ENCODE results near the gene RASSF7.

Gene RASSF7

DNA sequence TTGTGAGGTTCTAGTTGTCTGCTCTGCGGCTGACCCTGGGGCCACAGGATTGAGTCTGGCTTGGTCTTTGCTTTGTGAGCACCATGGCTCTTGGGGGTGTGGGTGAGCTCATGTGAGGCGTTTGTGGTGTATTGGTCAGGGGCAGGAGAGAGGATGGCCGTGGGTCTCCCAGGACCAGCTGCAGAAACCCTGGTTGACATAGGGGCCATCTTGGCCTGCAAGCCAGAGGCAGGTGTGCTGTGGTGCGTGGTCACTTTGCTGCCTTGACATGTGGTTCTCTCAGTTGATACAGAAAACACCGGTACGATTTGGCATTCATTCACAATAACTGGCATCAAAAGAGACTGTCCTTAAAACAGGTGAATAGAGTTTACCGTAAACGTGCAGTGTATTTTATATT, 26.8 kb downstream of the RASSF7 start:
- no peak for DNase-seq

DNA sequence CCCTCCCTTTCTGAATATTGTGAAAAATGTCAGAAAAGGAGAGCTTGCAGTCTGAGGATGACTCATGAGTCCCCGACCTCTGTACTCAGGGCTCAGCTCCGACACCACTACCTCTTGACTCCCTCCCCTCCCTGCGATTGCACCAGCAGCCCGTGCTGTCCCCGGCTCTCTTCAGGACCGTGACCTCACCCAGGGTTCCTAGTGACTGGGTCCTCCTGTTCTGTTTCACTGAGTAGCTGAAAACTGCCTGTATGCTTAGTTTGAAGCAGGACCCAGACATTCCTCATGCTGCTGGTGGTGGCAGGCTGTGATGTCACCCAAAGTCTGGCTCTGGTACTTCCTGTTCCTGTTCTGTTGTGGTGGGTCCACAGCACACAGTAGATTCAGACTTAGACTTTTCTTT, 27.2 kb downstream of the RASSF7 start:
- DNase-seq: no peak

DNA sequence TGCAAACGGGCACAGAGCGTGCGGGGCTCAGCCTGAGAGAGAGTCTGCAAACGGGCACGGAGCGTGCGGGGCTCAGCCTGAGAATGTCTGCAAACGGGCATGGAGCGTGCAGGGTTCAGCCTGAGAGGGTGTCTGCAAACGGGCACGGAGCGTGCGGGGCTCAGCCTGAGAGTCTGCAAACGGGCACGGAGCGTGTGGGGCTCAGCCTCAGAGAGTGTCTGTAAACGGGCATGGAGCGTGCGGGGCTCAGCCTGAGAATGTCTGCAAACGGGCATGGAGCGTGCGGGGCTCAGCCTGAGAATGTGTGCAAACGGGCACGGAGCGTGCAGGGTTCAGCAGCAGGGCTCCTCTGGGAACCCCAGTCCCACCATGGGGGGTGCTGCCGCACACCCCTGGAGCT, 29.0 kb downstream of the RASSF7 start:
- DNase-seq: no peak

DNA sequence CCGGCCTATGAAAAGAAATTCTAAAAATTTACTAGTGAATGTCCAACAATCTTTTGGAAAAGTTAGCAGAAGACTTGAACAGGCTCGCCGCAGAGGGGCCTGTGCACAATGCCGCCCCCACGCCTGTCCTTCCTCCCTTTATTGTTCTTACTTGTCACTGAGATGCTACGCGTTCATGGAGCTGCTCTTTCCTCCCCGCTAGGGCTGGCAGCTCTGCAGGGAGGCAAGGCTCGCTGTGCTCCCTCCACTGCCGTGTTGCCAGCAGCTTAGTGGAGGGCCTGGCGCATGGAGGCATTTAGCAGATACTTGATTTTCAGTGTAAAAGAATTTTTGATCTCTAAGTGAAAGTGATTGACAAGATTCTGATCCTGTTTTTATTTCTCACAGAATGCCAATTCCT, 30.2 kb downstream of the RASSF7 start:
- no peak for DNase-seq

DNA sequence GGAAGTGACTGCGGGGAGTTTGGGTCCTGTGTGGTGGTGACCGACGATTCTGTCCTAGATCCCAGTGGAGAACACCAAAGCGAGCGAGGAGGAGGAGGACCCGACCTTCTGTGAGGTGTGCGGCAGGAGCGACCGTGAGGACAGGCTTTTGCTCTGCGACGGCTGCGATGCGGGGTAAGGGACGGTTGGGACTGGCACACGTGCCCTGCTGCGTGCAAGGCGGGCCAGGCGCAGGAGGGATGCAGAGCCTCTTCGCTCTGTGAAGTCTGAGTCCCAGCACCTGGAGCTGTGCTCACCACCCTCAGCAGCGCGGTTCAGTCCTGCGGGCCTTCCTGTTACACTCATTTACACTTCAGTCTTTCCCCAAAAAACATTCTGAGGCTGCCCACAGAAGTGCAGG, 31.7 kb downstream of the RASSF7 start:
- DNase-seq: no peak

DNA sequence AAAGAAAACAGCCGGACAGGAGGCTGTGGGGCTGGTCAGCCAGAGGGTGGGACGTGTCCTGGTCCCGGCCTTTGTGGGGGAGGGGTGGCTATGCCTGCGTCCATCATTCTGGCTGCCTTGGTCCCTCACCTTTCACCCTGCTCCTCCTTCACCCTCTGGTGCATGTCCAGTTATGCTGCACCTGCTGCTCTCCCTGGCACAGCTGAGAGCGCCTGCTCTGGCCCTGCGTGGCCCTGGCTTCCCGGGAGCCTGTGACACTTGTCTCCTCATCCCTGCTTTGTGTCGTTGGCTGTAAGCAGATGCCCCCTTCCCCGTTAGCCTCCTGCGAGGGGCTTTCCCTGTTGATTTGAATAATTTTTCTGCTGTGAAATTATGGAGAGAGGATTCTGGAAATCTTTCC, 32.1 kb downstream of the RASSF7 start:
- no peak for DNase-seq

DNA sequence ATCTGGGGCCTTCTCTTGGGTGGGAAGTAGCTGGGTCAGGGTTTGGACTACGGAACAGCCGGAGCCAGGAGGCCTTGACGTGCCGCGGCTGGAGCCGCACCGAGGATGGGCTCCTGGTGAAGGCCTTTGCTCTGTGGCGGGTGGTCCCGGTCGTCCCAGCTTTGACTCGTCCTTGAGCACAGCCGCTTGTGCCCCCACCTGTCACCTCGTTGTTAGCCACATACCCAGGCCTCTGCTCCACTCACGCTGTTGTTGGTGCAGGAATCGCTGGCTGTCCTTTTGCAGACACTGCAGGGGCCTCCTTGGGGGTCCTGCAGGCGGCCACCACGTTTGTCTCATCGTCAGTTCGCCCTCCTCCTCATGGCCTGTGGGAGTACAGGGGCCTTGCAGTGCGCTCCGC, 32.6 kb downstream of the RASSF7 start:
- DNase-seq: no peak

DNA sequence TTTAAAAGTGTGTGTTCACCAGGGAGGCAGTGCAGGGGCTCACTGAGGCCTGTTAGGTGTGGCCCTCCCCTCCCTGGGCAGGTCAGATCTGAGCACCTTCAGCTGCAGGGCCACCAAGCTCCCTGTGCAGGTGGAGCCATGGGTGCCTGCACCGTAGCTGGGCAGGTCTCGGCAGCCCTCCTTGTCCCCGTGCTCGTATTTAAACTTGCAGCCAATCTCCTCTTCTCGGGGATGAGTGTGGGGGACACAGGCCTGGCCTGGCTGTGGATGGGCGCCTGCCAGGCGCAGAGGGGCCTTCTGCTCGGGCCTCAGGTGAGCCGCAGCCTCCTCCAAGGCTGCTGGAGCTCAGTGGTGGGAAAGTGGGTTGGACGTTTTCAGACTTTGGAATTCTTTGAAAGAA, 34.6 kb downstream of the RASSF7 start:
- no peak for DNase-seq

DNA sequence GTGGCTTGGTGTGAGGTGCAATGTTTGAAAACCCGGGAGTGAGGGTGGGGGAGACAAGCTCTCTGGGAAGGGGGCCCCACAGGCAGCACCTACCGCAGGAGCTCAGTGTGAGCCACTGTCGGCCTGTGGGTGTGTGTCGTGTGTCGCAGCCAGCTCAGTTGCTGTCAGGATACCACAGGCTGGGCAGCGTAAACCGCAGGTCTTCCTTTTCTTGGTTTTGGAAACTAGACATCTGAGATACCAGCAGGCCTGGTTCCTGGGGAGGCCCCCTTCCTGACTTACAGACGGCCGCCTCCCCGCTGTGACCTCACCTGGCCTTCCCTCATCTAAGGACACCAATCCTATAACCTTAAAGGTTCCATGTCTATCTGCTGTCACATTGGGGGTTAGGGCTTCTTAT, 35.6 kb downstream of the RASSF7 start:
- DNase-seq: no peak

DNA sequence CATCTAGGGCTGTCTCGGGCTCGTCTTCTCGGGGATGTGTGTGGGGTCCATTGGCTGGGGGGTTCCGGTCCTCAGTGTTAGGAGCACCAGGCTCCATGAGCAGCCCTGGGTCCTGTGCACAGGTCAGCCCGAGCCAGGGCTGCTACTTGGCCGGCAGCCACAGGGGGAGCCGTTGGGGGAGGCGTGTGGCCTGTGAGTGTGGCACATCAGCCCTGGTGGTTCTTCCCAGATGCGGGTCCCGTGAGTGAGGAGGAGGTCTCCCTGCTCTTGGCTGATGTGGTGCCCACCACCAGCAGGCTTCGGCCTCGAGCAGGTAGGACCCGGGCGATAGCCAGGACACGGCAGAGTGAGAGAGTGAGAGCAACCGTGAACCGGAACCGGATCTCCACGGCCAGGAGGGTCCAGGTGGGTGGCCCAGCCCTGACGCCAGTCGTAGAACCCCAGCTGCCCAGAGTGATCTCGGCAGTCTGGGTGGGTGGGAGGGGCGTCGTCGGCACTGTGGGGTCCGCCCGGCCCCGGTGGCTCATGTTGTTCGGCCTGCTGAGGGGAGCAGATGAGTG, 36.5 kb downstream of the RASSF7 start:
- DNase-seq: no peak

DNA sequence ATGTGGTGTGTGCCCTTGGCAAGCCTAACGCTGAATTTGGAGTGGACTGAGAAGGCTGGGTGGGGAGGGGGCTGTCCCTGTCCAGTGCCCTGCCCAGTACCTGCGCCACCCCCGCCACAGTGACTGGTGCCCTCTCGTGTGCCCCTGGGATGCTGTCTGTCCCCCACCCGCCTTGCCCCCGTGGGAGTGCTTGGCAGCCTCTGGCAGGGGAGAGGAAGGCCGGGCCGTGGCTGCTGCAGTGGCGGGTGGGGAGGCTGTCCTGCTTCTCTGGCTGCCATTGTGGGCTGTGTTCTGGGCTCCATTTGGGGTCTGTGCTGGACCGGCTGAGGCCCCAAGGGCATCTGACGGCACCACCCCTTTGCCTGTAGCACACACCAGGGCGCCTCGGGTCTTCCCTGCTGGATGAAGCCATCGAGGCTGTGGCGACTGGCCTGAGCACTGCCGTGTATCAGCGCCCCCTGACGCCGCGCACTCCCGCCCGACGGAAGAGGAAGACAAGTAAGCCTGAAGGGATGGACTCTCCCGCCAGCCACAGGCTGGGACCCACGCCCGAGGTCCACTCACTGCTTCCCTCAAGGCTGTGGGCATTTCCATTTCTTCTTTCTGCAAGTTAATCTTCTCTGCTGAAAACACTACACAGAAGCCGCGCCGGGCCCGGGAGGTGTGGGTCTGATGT, 37.4 kb downstream of the RASSF7 start:
- DNase-seq: no peak

DNA sequence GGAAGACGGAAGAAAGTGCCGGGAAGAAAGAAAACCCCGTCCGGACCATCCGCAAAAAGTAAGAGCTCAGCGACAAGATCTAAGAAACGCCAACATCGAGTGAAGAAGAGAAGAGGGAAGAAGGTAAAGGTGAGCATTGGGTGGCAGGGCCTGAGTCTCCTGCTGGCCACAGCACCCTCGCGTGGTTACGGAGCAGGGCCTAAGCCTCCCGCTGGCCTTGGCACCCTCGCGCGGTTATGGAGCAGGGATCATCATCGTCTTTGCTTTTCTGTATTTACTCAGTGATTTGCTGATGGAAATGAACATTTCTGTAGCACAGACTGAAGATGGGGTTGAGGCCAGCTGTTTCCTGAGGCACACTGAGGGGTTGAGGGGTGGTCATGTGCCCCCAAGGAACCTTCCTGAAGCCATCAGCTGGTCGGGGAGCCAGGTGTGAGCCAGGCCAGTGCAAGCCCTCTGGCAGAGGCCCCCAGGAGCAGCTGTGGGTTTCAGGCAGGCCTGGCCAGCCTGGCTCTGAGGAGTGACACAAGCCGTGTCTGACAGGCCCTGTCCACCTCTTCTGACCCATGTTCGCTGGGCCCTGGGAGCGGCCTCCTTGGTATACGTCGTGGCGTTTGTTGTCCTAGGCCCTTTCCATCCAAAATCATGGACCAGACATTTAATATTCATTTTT, 40.9 kb downstream of the RASSF7 start:
- no peak for DNase-seq

DNA sequence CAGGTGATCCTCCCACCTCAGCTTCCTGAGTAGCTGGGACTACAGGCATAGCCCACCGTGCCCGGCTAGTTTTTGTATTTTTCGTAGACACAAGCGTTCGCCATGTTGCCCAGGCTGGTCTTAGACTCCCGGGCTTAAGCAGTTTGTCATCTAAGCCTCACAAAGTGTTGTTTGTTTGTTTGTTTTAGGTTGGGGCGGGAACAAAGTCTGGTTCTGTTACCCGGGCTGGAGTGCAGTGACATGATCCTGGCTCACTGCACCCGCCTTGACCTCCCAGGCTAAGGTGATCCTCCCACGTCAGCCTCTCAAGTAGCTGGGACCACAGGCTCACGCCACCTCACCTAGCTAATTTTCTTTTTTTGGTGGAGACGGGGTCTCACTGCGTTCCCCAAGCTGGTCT, 42.4 kb downstream of the RASSF7 start:
- no peak for DNase-seq

DNA sequence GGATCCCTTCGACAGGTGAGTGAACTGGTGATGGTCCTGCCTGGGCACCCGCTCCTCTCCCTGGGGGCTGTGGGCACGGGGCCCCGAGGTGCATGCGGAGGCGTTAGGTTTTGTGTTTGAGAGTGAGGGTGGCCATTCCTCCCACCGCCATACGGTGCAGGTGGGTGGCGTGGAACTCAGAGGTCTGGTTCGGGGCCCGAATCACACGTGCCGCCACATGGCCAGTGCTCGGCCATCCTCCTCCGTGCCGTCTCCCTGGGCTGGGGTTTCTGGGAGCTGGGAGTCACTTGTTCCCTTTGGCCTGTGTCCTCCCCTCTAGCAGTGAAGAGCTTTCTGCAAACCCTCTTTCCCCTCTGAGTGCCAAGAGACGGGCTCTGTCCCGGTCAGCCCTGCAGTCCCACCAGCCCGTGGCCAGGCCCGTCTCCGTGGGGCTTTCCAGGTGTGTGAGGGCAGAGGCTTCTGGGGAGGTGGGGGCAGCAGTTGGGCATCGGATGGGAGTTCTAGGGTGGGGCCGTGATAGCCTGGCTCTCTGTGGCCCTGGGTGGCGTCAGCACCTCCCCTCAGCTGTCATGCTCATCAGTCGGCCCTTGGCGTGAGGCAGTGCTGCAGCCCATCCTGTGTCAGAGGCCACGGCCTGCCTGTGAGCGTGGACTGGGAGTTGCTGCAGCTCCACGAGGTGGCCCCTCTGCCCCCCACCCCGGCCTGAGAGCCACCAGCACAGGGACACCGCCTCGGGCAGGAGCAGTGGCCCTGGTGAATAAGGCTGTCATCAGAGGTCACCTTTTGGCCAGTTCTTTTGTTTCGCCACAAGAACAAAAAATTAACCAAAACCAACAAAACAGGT, 44.7 kb downstream of the RASSF7 start:
- DNase-seq: no peak

DNA sequence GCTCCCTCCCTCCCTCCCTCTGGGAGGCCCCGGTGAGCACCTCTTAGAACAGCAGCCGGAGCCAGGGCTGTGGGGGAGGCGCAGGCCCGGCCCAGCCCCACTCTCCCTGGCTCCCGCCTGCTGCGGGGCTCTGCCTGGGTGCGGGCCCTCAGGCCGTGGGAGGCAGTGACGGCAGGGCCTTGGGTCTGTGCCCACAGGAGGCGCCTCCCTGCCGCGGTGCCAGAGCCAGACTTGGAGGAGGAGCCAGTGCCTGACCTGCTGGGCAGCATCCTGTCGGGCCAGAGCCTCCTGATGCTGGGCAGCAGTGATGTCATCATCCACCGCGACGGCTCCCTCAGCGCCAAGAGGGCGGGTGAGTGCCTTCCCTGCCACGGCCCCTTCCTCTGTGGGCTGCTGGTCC, 45.5 kb downstream of the RASSF7 start:
- no peak for DNase-seq

DNA sequence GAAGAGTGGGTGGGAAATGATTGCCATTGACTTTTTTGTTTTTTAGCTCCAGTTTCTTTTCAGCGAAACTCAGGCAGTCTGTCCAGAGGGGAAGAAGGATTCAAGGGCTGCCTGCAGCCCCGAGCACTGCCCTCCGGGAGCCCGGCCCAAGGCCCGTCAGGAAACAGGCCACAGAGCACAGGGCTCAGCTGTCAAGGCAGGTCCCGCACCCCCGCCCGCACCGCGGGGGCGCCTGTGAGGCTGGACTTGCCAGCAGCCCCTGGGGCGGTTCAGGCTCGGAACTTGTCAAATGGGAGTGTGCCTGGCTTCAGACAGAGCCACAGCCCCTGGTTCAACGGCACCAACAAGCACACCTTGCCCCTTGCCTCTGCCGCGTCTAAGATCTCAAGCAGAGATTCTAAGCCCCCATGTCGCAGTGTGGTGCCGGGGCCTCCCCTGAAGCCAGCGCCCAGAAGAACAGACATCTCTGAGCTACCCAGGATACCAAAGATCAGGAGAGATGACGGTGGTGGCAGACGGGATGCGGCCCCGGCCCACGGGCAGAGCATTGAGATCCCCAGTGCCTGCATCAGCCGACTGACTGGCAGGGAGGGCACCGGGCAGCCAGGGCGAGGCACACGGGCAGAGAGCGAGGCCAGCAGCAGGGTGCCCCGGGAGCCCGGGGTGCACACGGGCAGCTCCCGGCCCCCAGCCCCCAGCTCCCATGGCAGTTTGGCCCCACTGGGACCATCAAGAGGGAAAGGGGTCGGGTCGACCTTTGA, 46.4 kb downstream of the RASSF7 start:
- DNase-seq: no peak

DNA sequence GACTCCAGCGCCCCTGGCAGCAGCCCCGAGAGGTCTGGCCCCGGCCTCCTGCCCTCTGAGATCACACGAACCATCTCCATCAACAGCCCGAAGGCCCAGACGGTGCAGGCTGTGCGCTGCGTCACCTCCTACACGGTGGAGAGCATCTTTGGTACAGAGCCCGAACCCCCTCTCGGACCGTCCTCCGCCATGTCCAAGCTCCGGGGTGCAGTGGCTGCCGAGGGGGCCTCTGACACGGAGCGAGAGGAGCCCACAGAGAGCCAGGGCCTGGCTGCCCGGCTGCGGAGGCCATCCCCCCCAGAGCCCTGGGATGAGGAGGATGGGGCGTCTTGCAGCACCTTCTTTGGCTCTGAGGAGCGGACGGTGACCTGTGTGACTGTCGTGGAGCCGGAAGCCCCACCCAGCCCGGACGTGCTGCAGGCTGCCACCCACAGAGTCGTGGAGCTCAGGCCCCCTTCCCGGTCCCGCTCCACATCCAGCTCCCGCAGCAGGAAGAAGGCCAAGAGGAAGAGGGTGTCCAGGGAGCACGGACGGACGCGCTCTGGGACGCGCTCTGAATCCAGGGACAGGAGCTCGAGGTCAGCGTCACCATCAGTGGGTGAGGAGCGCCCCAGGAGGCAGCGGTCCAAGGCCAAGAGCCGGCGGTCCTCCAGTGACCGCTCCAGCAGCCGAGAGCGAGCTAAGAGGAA, 47.3 kb downstream of the RASSF7 start:
- no peak for DNase-seq

DNA sequence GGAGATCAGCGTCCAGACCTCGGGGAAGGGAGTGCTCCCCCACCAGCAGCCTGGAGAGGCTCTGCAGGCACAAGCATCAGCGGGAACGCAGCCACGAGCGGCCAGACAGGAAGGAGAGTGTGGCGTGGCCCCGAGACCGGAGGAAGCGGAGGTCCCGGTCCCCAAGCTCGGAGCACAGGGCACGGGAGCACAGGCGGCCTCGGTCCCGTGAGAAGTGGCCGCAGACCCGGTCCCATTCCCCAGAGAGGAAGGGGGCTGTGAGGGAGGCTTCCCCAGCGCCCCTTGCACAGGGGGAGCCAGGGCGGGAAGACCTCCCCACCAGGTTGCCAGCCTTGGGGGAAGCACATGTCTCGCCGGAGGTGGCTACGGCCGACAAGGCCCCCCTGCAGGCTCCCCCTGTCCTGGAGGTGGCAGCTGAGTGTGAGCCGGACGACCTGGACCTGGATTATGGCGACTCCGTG, 48.1 kb downstream of the RASSF7 start:
- DNase-seq: no peak

DNA sequence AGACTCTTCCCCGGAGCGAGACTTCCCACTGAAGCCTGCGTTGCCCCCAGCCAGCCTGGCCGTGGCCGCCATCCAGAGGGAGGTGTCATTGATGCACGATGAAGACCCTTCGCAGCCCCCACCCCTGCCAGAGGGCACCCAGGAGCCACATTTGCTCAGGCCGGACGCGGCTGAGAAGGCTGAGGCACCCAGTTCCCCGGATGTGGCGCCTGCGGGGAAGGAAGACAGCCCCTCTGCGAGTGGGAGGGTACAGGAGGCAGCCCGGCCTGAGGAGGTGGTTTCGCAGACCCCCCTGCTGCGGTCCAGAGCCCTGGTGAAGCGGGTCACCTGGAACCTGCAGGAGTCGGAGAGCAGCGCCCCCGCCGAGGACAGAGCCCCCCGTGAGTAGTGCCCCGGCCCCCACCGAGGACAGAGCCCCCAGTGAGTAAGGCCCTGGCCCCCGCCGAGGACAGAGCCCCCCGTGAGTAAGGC, 48.6 kb downstream of the RASSF7 start:
- no peak for DNase-seq

DNA sequence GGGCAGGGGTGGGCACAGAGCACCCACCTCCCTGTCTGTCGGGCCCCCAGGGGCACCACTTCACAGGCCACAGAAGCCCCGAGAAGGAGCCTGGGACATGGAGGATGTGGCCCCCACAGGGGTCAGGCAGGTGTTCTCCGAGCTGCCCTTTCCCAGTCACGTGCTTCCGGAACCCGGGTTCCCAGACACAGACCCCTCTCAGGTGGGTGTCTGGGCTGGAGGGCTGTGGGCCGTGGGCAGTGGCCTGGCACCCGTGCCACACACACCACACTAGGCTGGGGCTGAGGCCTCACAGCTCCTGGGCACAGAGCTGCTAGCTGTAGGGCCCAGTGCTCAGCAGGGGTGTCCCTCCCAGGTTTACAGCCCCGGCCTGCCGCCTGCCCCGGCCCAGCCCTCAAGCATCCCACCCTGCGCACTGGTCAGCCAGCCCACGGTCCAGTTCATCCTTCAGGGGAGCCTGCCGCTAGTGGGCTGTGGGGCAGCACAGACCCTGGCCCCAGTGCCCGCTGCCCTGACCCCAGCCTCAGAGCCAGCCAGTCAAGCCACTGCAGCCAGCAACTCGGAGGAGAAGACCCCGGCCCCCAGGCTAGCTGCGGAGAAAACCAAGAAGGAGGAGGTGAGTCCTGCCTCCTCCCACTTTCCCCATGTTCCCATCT, 49.5 kb downstream of the RASSF7 start:
- no peak for DNase-seq

Data from NCI-H524 (cell line).